Measurements from ENCODE around the gene POU2F3.
A peak's percentile ranks its signal among the peaks of the same experiment; 100 is the strongest.

The POU2F3 gene

GRCh38 chr11:120324932-120325810 is 85.2 kb downstream of the POU2F3 start, which contains the start of gene TLCD5:
TSS of gene TLCD5 (plus strand) at chr11:120325299. CDS start at chr11:120327442, 2,143 bp downstream.
- no peak for DNase-seq (ENCODE audit: low read depth)

DNA sequence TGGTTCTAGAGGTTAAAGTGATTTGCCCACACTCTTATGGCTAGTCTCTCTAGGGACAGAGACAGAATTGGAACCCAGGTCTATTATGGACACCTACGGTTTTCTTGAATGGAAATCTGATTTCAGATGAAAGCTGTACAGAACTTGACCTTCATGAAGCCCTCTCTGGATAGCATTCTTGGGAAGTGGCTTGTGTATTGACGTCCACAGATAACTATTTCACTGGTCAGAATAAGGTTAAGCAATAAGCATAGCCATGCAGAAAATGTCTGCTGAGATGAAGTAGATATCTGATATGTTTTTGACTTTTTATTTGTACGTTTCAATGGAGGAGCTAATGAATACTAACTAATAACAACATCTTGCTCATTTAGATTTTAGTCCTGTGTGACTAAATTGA is 86.3 kb downstream of the POU2F3 start:
- no peak for DNase-seq (ENCODE audit: low read depth)

DNA sequence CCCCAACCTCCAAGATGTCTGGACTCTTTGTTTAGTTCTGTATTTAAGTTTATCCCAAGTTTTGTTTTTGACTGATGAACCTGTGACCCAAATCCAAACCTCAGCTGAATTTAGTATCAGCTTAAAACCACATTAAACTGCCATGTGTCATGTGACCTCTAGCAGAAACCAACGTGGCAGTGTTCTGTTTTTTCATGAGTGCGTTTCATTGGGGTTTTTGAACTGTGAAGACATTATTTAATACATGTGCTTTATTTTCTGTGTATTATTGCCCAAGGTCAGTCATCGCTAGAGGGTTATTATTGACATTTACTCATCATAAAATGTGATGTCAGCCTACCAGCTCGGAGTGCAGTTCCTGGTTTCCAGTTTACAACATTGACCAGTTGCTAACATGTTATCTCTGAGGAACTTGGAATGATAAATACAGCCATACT is 86.9 kb downstream of the POU2F3 start:
- DNase-seq (ENCODE audit: low read depth) = no peak

GRCh38 chr11:120327311-120327710 is 87.4 kb downstream of the POU2F3 start:
- DNase-seq (ENCODE audit: low read depth) = no peak

- DNase-seq (ENCODE audit: low read depth) = no peak
Observed at GRCh38 chr11:120329556-120329955, 89.6 kb downstream of the POU2F3 start.

- DNase-seq (ENCODE audit: low read depth) = no peak
Observed at GRCh38 chr11:120330045-120330444, 90.1 kb downstream of the POU2F3 start.

GRCh38 chr11:120331301-120331996 is 91.5 kb downstream of the POU2F3 start:
- peak; percentile 86 for DNase-seq (ENCODE audit: low read depth)

GRCh38 chr11:120332822-120333716 is 93.1 kb downstream of the POU2F3 start:
- DNase-seq (ENCODE audit: low read depth) = no peak

GRCh38 chr11:120333801-120334200 is 93.9 kb downstream of the POU2F3 start:
- no peak for DNase-seq (ENCODE audit: low read depth)

DNA sequence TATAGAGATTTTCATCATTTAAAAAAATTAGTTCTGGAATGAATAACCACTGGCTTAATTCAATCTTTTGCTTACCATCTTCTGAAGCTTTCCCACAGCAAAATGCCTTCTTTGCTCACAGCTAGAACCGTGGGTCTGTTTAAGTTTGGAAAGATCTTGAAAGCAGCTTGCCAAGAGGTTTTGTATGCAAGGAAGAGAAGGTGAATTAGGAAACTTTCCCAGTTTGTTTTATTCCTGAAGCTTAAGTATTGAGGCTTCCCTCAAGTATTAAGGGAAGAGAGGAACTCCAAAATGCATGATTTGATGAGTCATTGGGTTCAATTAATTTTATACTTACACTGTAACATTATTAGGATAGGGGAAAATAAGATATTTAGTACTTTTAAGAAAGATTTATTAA is 94.4 kb downstream of the POU2F3 start:
- no peak for DNase-seq (ENCODE audit: low read depth)

- DNase-seq (ENCODE audit: low read depth) = peak; percentile 91
Observed at GRCh38 chr11:120334894-120335462, 95.0 kb downstream of the POU2F3 start.

- no peak for DNase-seq (ENCODE audit: low read depth)
Observed at GRCh38 chr11:120335556-120335907, 95.6 kb downstream of the POU2F3 start.

GRCh38 chr11:120335908-120336640 is 96.1 kb downstream of the POU2F3 start, which contains the start of gene ARHGEF12:
TSS of gene ARHGEF12 (plus strand) at chr11:120336413. CDS start at chr11:120337244, 831 bp downstream.
- peak; percentile 95 for DNase-seq (ENCODE audit: low read depth)

DNA sequence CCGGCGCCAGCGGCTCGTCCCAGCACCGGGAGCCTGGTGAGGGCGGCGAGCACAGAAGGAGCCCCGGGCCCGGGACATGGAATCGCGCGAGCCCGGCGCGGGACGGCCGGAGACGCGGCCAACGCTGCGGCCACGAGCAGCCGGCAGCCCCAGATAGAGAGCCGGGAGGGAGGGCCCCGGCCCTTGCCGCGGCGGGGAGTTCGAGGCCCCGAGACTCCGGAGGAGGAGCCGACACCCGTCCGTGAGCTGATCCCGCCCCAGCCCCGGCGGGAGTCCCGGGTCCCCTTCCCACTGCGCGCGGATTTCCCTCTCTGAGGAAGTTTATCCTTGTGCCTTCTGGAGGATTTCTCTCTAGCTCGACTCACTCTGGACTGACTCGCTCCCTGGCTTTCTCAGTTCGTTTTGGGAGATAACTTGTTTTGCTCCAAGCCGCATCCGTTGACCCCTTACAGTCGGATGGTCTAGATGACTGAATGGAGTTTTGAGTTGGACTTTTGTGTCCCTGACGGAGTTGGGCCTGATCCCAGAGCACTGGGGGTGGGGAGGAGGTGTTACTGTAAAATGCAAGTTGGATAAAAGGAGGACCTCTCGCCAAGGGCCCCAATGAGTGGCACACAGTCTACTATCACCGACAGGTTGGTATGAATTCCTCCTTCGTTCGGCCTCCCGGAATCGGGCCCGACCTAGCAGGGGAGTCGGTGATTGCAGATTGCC is 96.9 kb downstream of the POU2F3 start:
- no peak for DNase-seq (ENCODE audit: low read depth)

- DNase-seq (ENCODE audit: low read depth) = no peak
Observed at GRCh38 chr11:120337355-120338106, 97.6 kb downstream of the POU2F3 start.

GRCh38 chr11:120338107-120338933 is 98.4 kb downstream of the POU2F3 start:
- no peak for DNase-seq (ENCODE audit: low read depth)

DNA sequence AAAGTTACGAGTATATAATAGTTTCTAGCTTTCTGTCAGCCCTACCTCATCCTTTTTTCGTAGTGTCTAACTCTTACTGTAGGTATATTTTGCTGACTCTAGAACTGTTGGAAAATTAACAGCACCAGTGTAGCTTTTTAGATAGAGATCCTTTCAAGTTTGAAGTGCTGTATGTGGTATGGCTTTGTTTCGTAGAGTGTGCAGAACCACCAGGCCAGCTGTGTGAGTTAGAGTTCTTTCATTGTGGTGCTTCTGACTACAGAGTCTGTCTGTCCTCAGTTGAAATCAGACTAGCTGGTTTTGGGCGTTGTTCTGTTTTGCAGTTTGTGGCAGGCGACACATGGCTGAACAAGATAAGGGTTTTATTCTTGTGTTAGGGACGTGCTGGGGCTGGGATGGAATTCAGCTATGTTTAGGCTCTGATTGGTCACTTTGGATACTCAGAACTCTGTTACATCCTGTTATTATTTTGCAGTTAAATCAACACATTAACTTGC is 99.5 kb downstream of the POU2F3 start:
- no peak for DNase-seq (ENCODE audit: low read depth)

- DNase-seq (ENCODE audit: low read depth) = no peak
Observed at GRCh38 chr11:120340529-120340928, 100.6 kb downstream of the POU2F3 start.

Measured in stromal cell of bone marrow (primary cell).